Loucy (cell line): Measurements from ENCODE around the gene SELENON.

Source experiments
- CTCF ChIP-seq: fragments of 200-600 bp; sonication (generic); conservative IDR thresholded peaks from 2 replicates; pipeline ENCODE4 v1.5.1; 2014; ENCODE audit warnings: mild to moderate bottlenecking, antibody characterized with exemption, low read length
- EZH2phosphoT487 ChIP-seq: fragments of 200-600 bp; IDR thresholded peaks from 2 replicates; pipeline ENCODE4 v1.6.1; 2018; ENCODE audit warnings: antibody characterized with exemption, mild to moderate bottlenecking, moderate library complexity, borderline replicate concordance

- TF ChIP-seq CTCF: no peak
- no peak for TF ChIP-seq EZH2phosphoT487
These were observed 48.5 kb downstream of the SELENON start for GRCh38 chr1:25848531-25848930.
